ENCODE data around the gene MCC.

GRCh38 chr5:113026211-113026610 lies 462.0 kb downstream of the MCC start:
- TF ChIP-seq CTCF (IDR thresholded peaks at IDR 0.05) (no peak), SP1 (CRISPR knock-in tag; conservative IDR thresholded peaks at IDR 0.05) (no peak), ZNF396 (CRISPR knock-in tag; IDR thresholded peaks at IDR 0.05; ENCODE audit: borderline replicate concordance) (no peak), CREB1 (CRISPR knock-in tag; IDR thresholded peaks at IDR 0.05) (no peak), NR1H2 (CRISPR knock-in tag; IDR thresholded peaks at IDR 0.05) (no peak)
